ENCODE data around the gene TSACC.

DNA sequence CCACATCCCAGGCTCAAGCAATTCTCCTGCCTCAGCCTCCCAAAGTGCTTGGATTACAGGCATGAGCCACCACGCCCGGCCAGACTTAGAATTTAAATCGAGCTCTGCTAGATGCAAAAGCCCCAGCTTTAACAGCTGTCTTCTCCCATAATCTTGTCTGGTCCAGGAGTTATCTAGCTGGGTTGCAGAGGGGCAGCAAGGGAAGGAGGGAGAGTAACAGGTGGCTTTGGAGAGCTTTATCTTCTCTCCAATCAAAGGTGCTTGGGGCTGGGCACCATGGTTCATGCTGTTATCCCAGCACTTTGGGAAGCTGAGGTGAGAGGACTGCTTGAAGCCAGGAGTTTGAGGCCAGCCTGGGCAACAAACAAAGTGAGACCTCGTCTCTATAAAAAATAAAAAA lies 34.5 kb downstream of the TSACC start:
- no peak for TF ChIP-seq CTCF (IDR thresholded peaks at IDR 0.05; ENCODE audit: low read depth, low read length)
- TF ChIP-seq MYC (IDR thresholded peaks at IDR 0.05; ENCODE audit: low read depth, low read length), result no peak
- no peak for TF ChIP-seq POLR2A (IDR thresholded peaks at IDR 0.05; ENCODE audit: extremely low read depth, insufficient read length)
- TF ChIP-seq MAX (IDR thresholded peaks at IDR 0.05; ENCODE audit: low read depth, low read length), result no peak
